Mesendoderm (in vitro differentiated cells): ENCODE measurements around the gene CD70.

Source experiments
- DNase-seq: peaks from one replicate; pipeline ENCODE4 v3.0.0; 2013
- H2AK5ac ChIP-seq: 2 replicates; pipeline ENCODE4 v1.6.1; 2013; ENCODE audit warnings: low read length, inconsistent platforms
- H2BK120ac ChIP-seq: 2 replicates; pipeline ENCODE4 v1.6.1; 2013; ENCODE audit warnings: low read depth, mild to moderate bottlenecking, low read length, moderate library complexity, mixed read lengths
- H2BK15ac ChIP-seq: replicated peaks from 2 replicates; pipeline ENCODE4 v1.6.1; 2013; ENCODE audit warnings: low read depth, mild to moderate bottlenecking, moderate library complexity
- H2BK5ac ChIP-seq: 2 replicates; pipeline ENCODE4 v1.6.1; 2013; ENCODE audit warnings: low read length, inconsistent platforms
- H3K18ac ChIP-seq: 2 replicates; pipeline ENCODE4 v1.6.1; 2013; ENCODE audit warnings: mild to moderate bottlenecking, low read length, mixed read lengths
- H3K23ac ChIP-seq: one replicate; pipeline ENCODE4 v1.6.1; 2013; ENCODE audit warnings: low read length
- H3K27ac ChIP-seq: 2 replicates; pipeline ENCODE4 v1.5.1; 2013; ENCODE audit warnings: low read depth, mild to moderate bottlenecking, inconsistent platforms, low read length, moderate library complexity
- H3K27me3 ChIP-seq: 2 replicates; pipeline ENCODE4 v1.6.1; 2013; ENCODE audit warnings: low read length, control low read depth, mild to moderate bottlenecking, inconsistent platforms; ENCODE audit not compliant: insufficient read depth, poor library complexity
- H3K36me3 ChIP-seq: 2 replicates; pipeline ENCODE4 v1.6.1; 2013; ENCODE audit warnings: low read length, inconsistent platforms; ENCODE audit not compliant: control insufficient read depth, insufficient read depth
- H3K4ac ChIP-seq: one replicate; pipeline ENCODE4 v1.6.1; 2013; ENCODE audit warnings: low read depth, mild to moderate bottlenecking, low read length, moderate library complexity
- H3K4me1 ChIP-seq: 2 replicates; pipeline ENCODE4 v1.6.1; 2013; ENCODE audit warnings: low read depth, low read length, inconsistent platforms; ENCODE audit not compliant: control insufficient read depth
- H3K4me2 ChIP-seq: 2 replicates; pipeline ENCODE4 v1.6.1; 2013; ENCODE audit warnings: low read length
- H3K4me3 ChIP-seq: 2 replicates; pipeline ENCODE4 v1.5.1; 2013; ENCODE audit warnings: mild to moderate bottlenecking, low read length
- H3K56ac ChIP-seq: one replicate; pipeline ENCODE4 v1.6.1; 2013; ENCODE audit warnings: low read length
- H3K79me1 ChIP-seq: 2 replicates; pipeline ENCODE4 v1.6.1; 2013; ENCODE audit warnings: low read length, inconsistent platforms
- H3K79me2 ChIP-seq: 2 replicates; pipeline ENCODE4 v1.6.1; 2013; ENCODE audit warnings: mild to moderate bottlenecking, low read length; ENCODE audit not compliant: control insufficient read depth, insufficient read depth
- H3K9ac ChIP-seq: 2 replicates; pipeline ENCODE4 v1.6.1; 2013; ENCODE audit warnings: low read length, inconsistent platforms
- H4K5ac ChIP-seq: one replicate; pipeline ENCODE4 v1.6.1; 2013; ENCODE audit warnings: low read length
- H4K8ac ChIP-seq: one replicate; pipeline ENCODE4 v1.6.1; 2013; ENCODE audit warnings: low read depth, mild to moderate bottlenecking, control low read depth, low read length, moderate library complexity
- WGBS: extraction: QIAGEN DNeasy Blood & Tissue Kit; methylation state at CpG from one replicate; pipeline ENCODE4 v1.1.7; 2013; ENCODE audit warnings: low lambda C conversion rate, missing lambda C conversion rate; ENCODE audit not compliant: insufficient coverage; ENCODE audit errors: extremely low coverage; 5-methylcytosine and 5-hydroxymethylcytosine counted together

CD70 gene

GRCh38 chr19:6632002-6632621 is 41.2 kb upstream of the CD70 start:
- H2AK5ac ChIP-seq: no peak overlapping the region
- H3K27me3 ChIP-seq: no peaks in the 10 kb centered on the region
- no peak overlapping the region for H3K18ac ChIP-seq
- H3K9ac ChIP-seq: no peak overlapping the region
- no peak overlapping the region for H3K4me3 ChIP-seq
- H4K5ac ChIP-seq: no peak overlapping the region
- DNase-seq: peak; percentile 81
- H3K4me2 ChIP-seq: no peak overlapping the region
- no peaks in the 10 kb centered on the region for H3K4me1 ChIP-seq
- no peak overlapping the region for H2BK15ac ChIP-seq
- H3K56ac ChIP-seq: no peak overlapping the region
- no CpG with 5 or more reads among the region's 12 CpGs for WGBS
- H3K79me2 ChIP-seq: no peaks in the 10 kb centered on the region
- H3K4ac ChIP-seq: no peak overlapping the region
- no peak overlapping the region for H2BK5ac ChIP-seq
- H2BK120ac ChIP-seq: no peak overlapping the region
- no peak overlapping the region for H4K8ac ChIP-seq
- H3K79me1 ChIP-seq: no peaks in the 10 kb centered on the region
- H3K23ac ChIP-seq: no peak overlapping the region
- H3K36me3 ChIP-seq: no peaks in the 10 kb centered on the region
- no peak overlapping the region for H3K27ac ChIP-seq

GRCh38 chr19:6626764-6627163 is 35.8 kb upstream of the CD70 start:
- Histone ChIP-seq H3K9ac (no peak overlapping the region), H3K36me3 (no peaks in the 10 kb centered on the region), H3K4me2 (no peak overlapping the region), H3K4ac (no peak overlapping the region), H3K18ac (no peak overlapping the region), H3K27ac (no peak overlapping the region), H3K27me3 (no peaks in the 10 kb centered on the region), H3K4me3 (no peak overlapping the region), H3K56ac (no peak overlapping the region), H2BK15ac (no peak overlapping the region), H2BK5ac (no peak overlapping the region), H3K79me2 (no peaks in the 10 kb centered on the region), H4K8ac (no peak overlapping the region), H4K5ac (no peak overlapping the region), H3K79me1 (no peaks in the 10 kb centered on the region), H3K23ac (no peak overlapping the region), H3K4me1 (no peaks in the 10 kb centered on the region), H2BK120ac (no peak overlapping the region), H2AK5ac (no peak overlapping the region)
- DNase-seq: peak; percentile 5

DNA sequence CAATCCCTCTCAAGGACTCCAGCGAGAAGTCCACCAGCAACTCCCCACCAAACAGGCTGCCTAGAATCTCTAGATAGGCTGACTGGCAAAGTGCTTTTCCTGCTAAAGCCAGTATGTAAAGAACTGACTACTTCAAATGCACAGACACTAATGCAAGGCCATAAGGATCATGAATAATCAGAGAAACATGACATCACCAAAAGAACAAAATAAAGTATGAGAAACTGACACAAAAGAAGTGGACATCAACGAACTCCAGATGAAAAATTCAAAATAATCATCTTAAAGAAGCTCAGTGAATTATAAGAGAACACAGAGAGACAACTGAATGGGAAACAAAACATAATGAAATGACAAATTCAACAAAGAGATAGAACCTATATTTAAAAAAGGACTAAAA is 26.4 kb upstream of the CD70 start:
- DNase-seq: no peak
- no CpG with 5 or more reads among the region's 2 CpGs for WGBS

GRCh38 chr19:6616011-6616410 is 25.1 kb upstream of the CD70 start:
- Histone ChIP-seq H3K4me1 (no peaks in the 10 kb centered on the region), H3K9ac (no peak overlapping the region), H2BK15ac (no peak overlapping the region), H3K4ac (no peak overlapping the region), H3K27ac (no peak overlapping the region), H3K18ac (no peak overlapping the region), H3K79me2 (no peaks in the 10 kb centered on the region), H2AK5ac (no peak overlapping the region), H3K79me1 (no peaks in the 10 kb centered on the region), H4K8ac (no peak overlapping the region), H3K4me3 (no peak overlapping the region), H3K23ac (no peak overlapping the region), H3K4me2 (no peak overlapping the region), H3K56ac (no peak overlapping the region), H3K27me3 (no peaks in the 10 kb centered on the region), H2BK5ac (no peak overlapping the region), H3K36me3 (no peaks in the 10 kb centered on the region), H2BK120ac (no peak overlapping the region), H4K5ac (no peak overlapping the region)
- no peak for DNase-seq
- no CpG with 5 or more reads among the region's 6 CpGs for WGBS

More for the DNA sequence above, 26.4 kb upstream of the CD70 start:
- Histone ChIP-seq H3K23ac (no peak overlapping the region), H3K18ac (no peak overlapping the region), H2AK5ac (no peak overlapping the region), H3K56ac (no peak overlapping the region), H4K8ac (no peak overlapping the region), H3K79me2 (no peaks in the 10 kb centered on the region), H2BK120ac (no peak overlapping the region), H2BK5ac (no peak overlapping the region), H3K4me3 (no peak overlapping the region), H3K79me1 (no peaks in the 10 kb centered on the region), H2BK15ac (no peak overlapping the region), H3K4me1 (no peaks in the 10 kb centered on the region), H3K4ac (no peak overlapping the region), H4K5ac (no peak overlapping the region), H3K4me2 (no peak overlapping the region), H3K36me3 (no peaks in the 10 kb centered on the region), H3K9ac (no peak overlapping the region), H3K27ac (no peak overlapping the region), H3K27me3 (no peaks in the 10 kb centered on the region)

- Histone ChIP-seq H2AK5ac (no peak overlapping the region), H3K79me2 (no peaks in the 10 kb centered on the region), H3K23ac (no peak overlapping the region), H4K8ac (no peak overlapping the region), H3K27me3 (no peaks in the 10 kb centered on the region), H3K4me2 (no peak overlapping the region), H3K4me1 (no peaks in the 10 kb centered on the region), H3K56ac (no peak overlapping the region), H2BK15ac (no peak overlapping the region), H2BK5ac (no peak overlapping the region), H3K79me1 (no peaks in the 10 kb centered on the region), H3K4ac (no peak overlapping the region), H3K27ac (no peak overlapping the region), H3K36me3 (no peaks in the 10 kb centered on the region), H4K5ac (no peak overlapping the region), H2BK120ac (no peak overlapping the region), H3K4me3 (no peak overlapping the region), H3K18ac (no peak overlapping the region), H3K9ac (no peak overlapping the region)
- DNase-seq: no peak
- WGBS: no CpG with 5 or more reads among the region's 6 CpGs
Measured at GRCh38 chr19:6613711-6614110, 22.8 kb upstream of the CD70 start.
